NCI-H524 (cell line): ENCODE measurements around the gene TDRD7.

Source experiments
- DNase-seq, 2 experiments: peaks; one replicate each; lab custom pipeline; 2025; lab: John Stamatoyannopoulos, UW

TDRD7 gene

DNA sequence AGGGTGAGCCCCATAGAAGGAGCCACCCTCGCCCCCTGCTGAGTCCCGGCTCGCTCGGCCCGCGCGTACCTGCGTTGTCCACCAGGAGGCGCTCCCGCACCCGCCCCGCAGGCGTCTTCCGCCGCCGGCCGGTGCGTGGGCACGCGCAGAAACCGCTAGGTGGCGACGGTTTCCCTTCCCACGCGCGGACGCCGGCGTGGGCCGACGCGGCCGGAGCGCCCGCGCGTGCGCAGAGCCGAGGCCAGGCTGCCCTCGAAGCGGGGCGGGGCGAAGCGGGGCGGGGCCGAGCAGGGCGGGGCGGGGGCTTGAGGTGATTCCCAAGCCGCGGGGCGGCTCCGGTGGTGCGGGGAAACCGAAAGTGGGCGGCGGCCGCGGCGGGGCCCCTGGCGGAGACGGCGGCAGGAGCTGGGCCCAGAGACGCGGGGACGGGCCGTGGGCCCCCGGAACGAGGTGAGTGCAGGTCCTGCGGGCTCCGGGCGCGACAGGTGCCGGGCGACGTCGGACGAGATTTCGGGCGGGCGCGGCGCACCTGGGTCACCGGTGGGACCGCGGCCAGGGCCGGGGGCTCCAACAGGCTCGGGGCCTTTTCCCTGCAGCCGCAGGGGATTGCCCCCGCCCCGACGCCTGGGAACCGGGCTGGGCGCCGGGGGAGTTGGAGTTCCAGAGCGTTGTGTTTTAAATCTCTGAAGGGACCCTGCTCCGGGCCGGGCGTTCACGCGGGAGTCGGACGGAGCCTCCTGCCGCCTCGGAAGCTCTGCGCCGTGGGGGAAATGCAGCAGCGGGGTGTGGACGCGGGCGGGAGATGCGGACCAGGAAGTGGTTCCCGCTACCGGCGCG is at the start of gene TDRD7:
TSS of gene TDRD7 (plus strand) at position 308 of the 837 bp plus-strand sequence. CDS start 16,370 bp downstream, outside the sequence.
- DNase-seq = peak; percentile 72 to 76

GRCh38 chr9:97362777-97363545 is 48.9 kb upstream of the TDRD7 start:
- no peak for DNase-seq

GRCh38 chr9:97363661-97364299 is 48.1 kb upstream of the TDRD7 start:
- no peak for DNase-seq

GRCh38 chr9:97364769-97365490 is 47.0 kb upstream of the TDRD7 start:
- DNase-seq = no peak

- no peak for DNase-seq
These were observed 46.3 kb upstream of the TDRD7 start for GRCh38 chr9:97365634-97366033.

GRCh38 chr9:97366476-97366875 is 45.4 kb upstream of the TDRD7 start:
- no peak for DNase-seq

DNA sequence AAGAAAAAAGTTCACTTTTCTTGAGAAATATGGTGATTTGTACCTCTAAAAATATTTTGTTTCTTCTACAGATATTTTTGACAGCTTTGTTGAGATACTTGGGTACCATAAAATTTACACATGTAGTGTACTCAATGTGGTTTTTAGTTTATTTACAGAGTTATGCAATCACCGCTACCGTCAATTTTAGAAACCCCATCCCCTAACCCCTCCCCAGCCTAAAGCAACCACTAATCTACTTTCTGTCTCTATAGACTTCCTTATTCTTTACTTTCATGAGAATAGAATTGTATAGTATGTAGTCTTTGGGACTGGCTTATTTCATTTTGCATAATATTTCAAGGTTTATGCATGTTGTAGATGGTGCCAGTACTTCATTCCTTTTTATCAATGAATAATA is 45.0 kb upstream of the TDRD7 start:
- no peak for DNase-seq

GRCh38 chr9:97367729-97368128 is 44.2 kb upstream of the TDRD7 start:
- no peak for DNase-seq

DNA sequence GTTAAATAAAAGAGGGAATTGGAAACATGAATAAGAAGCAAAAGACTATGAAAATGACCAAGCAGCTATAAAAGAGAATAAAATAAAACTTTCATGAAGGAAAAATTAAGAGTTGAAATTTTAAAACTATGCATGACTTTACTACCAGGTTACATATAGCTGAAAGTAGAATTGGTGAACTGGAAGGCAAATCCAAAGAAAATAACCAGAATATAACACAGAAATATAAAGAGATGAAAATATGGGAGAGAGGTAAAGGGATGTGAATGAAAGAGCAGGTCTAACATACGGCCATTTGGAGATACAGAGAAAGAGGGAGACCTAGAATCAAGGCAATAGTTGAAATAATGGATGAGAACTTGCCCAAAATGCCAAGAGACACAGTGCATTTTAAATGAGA is 42.9 kb upstream of the TDRD7 start:
- no peak for DNase-seq

GRCh38 chr9:97372580-97372979 is 39.3 kb upstream of the TDRD7 start:
- no peak for DNase-seq

- no peak for DNase-seq
These were observed 38.6 kb upstream of the TDRD7 start for GRCh38 chr9:97373331-97373730.

GRCh38 chr9:97374811-97375210 is 37.1 kb upstream of the TDRD7 start:
- no peak for DNase-seq

- DNase-seq = no peak
These were observed 35.0 kb upstream of the TDRD7 start for GRCh38 chr9:97376902-97377301.

DNA sequence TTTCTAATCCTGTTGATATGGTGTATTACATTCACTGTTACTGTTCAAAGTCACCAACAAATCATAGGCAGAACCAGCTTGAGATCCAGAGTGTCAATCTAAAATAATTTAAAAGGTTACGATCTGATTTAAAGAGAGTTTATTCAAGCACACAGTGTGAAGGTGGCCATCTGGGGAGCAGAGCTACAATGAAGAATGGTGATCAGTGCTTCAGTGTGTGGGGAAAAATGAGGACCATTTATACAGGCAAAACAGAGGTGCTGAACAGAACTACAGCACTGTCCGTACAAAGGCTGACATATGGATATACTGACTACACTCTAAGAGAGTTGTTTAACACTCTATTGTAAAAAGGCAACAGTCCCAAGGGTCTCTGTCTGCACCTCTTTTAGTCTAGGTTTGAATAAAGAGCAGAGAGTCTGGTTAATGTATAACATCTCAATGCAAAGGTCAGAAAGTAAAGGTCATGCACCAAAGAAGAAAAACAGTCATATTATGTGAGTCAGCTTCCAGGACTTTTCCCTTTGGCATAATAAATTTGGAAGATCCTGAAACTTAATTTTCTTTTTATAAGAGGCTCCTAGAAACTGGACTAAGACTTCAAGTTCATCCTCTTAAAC is 29.7 kb upstream of the TDRD7 start:
- DNase-seq = no peak

DNA sequence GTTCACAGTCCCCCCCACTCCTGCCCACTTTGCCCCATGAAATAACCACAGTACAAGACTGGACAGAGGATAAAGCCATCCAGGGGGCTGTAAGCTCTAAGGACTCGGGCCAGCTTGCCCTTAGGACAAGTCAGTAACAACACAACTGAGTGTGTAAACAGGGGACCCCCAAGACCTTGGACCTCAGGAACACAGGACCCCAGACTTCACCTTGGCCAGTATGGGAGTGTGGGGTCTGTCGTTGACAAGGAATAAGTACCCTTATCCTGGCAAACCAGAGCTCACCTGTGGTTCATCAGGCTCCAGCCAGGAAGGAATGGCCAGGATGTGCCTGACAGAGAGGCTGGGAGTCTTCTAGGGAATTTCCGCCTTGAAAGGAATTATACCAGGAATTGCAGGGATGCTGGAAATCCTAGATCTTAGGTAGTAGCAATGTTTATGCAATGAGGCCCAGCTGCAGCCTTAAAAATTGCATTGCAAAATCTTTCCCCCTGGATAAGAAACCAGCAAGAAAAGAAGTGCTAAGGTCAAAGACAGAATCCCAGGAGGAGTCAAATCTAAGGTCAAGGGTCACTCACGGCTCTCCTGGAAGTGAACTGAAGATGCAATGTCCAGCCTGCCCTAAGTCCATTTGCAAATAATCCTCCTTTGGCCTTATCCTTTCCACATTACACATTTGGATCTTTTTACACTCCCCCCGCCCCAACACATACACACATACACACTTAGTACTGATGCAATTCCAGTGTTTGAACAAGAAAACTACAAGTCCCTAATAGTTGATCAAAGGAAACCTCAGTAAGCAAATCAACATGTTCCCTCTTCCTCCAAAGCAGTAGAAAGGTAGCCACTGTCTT is 27.3 kb upstream of the TDRD7 start:
- DNase-seq = no peak

DNA sequence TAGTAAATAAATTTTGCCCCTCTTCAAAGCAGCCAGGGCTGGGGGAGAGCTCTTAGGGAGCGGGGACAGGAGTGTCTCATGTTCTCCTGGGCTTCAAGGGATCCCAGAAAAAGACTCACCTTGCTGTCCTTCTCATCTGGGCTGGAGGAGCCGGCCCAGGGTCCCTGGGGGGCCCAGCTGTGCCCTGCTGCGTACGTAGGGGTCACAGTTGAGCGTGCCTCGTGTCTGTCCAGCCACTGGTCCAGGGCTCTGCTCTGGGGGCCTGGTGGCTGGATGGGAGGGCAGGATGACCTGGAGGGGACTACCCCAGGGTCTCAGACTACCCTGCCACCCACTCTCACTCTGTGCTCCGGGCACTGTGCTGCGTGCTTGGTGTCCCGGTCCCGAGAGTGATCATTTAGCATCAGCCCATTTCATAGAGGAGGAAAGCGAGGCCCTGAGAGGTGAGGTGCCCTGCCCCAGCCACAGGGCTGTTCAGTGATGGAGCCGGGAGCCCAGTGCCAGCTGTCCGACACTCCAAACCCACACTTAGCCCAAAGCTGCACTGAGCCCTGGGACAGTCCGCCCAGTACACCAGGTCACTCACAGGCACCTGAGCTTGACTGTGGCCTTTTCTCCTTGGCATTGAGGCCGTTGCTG is 26.2 kb upstream of the TDRD7 start:
- DNase-seq = no peak

GRCh38 chr9:97386265-97386633 is 25.6 kb upstream of the TDRD7 start:
- DNase-seq = no peak

DNA sequence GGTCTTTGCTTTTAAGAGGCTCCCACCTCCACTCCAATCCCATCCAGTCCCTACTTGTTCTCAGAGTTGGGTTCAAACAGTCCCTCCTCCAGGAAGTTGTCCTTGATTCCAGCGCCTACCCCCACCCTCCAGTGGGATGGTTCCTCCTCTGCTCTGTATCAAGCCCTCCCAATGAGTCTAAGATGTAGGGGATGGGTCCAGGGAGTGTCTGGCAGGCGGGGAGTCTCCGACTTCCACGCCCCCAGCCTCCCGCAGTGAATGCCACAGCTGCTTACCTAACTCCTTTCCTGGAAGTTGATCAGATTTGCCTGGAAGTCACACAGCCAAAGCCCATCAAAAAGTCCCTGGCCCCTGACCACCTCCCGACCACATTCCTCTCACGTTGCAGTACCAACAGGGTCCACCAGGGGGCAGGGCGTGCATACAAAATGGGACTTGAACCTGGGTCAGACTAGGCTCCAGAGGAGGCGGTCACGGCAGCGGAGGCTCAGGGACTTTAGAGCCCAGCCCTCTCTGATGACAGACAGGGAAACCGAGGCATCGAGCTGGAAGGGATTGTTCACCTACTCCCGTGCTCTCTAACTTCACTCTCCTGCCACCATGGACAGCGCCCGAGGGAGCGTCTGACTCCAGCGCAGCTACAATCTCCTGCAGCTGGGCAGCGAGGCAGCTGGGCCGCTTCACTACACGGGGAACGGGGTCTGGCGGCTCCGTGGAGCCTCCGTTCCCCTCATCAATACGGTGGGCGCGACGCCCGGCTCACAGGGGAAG is 25.0 kb upstream of the TDRD7 start:
- DNase-seq = peak; percentile 55 to 73

DNA sequence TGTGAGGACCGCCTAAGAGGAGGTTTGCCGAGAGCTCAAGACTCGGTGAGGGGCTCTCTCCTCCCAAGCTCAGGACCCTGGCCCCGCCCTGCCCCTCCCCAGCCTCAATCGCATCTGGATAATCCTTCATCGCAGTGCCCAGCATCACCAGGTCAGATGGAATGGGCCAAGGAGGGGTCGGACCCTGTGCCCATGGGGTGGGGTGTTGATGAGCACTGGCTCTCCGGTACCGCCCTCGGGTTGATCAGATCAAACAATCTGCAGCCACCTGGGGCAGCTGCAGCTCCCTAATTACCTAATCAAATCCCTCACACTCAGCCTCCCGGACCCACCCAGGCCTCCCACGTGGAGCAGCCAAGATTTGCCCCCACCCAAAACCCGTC is 24.4 kb upstream of the TDRD7 start:
- DNase-seq = peak in 1 of 2 experiments; percentile 53
